ENCODE data around the gene TMEM201.
"Not testable (repeated sequence)": the region's sequence is repeated elsewhere in the genome, so short reads cannot be mapped to it uniquely, and the experiment has no call there.

TMEM201 gene

GRCh38 chr1:9618909-9619679, 30.4 kb downstream of the TMEM201 start:
- no peak for DNase-seq (ENCODE audit: low read depth in 4 of 4, low spot score in 1 of 4)

GRCh38 chr1:9621032-9621431, 32.3 kb downstream of the TMEM201 start:
- DNase-seq (ENCODE audit: low read depth in 4 of 4, low spot score in 1 of 4), result no peak

DNA sequence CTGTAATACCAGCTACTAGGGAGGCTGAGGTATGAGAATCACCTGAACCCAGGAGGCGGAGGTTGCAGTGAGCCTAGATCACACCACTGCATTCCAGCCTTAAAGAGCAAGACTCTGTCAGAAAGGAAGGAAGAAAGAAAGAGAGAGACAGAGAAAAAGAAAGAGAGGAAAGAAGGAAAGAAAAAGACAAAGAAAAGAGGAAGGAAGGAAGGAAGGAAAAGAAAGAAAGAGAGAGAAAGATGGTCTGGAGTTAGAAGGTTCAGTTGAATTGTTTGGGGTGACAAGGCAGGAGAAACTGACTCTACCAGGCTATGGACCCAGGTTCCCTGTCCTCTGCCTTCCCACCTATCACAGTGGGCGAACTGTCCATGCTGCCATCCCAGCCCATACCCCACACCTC, 35.4 kb downstream of the TMEM201 start:
- DNase-seq (ENCODE audit: low read depth in 4 of 4, low spot score in 1 of 4), result no peak

- not testable (repeated sequence) for DNase-seq (ENCODE audit: low read depth in 4 of 4, low spot score in 1 of 4)
Measured at GRCh38 chr1:9625030-9625429, 36.3 kb downstream of the TMEM201 start.

DNA sequence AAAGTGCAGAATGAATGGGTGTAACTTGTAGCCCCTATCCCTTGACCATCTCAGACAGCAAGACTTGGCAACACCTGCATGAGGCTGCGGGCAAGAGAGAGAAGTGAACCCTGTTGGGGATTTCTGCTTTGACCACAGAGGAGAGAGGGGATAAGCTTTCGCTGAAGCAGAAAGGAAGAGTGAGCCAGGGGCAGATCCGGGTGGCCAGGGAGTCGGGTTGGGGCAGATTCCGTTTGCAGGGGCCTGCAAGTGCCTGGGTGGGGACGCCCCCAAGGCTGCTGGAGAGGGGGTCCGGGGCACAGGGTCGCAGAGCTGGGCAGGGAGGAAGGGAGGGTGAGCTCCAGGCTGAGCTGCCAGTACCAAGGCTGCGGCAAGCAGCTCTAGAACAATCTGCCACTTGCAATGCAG, 37.5 kb downstream of the TMEM201 start:
- DNase-seq (ENCODE audit: low read depth in 4 of 4, low spot score in 1 of 4), result no peak

GRCh38 chr1:9628541-9629444, 40.1 kb downstream of the TMEM201 start:
- peak in 2 of 4 experiments; percentile 30 to 65 for DNase-seq (ENCODE audit: low read depth in 4 of 4, low spot score in 1 of 4)

DNA sequence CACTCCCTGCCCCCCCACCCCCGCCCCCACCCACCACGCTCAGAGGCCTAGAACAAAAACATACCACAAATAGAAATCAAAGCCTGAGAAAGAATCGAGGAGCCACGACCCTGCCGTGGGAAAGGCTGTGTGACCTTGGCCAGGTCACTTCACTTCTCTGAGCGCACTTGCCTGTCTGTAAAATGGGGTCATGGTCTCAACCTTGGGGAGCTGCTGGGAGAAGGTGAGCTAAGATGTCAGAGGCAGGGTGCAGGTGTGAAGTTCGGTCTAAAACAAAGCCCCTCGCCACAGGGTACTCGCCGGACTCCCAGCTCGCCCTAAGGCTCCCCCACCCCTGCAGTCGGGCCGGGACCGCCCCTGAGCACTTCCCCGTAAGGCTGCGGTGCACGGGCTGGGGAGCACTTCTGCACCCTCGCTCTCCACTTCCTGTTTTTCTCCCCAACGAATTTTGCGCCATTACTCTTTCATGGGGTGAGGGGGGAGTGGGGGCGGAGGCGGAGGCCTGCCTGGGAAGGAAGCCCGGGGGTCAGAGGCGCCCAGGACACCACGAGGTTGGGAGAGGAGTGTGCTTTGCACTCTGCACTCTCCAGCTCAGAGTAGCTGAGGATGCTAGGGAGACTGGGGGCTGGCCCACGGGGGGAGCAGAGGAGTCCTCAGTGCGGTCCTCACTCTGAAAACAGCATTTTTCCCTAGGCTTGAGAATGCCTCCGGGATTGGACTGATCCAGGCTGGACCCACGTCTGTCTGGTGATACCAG, 40.9 kb downstream of the TMEM201 start:
- peak in 2 of 4 experiments; percentile 60 to 73 for DNase-seq (ENCODE audit: low read depth in 4 of 4, low spot score in 1 of 4)

DNA sequence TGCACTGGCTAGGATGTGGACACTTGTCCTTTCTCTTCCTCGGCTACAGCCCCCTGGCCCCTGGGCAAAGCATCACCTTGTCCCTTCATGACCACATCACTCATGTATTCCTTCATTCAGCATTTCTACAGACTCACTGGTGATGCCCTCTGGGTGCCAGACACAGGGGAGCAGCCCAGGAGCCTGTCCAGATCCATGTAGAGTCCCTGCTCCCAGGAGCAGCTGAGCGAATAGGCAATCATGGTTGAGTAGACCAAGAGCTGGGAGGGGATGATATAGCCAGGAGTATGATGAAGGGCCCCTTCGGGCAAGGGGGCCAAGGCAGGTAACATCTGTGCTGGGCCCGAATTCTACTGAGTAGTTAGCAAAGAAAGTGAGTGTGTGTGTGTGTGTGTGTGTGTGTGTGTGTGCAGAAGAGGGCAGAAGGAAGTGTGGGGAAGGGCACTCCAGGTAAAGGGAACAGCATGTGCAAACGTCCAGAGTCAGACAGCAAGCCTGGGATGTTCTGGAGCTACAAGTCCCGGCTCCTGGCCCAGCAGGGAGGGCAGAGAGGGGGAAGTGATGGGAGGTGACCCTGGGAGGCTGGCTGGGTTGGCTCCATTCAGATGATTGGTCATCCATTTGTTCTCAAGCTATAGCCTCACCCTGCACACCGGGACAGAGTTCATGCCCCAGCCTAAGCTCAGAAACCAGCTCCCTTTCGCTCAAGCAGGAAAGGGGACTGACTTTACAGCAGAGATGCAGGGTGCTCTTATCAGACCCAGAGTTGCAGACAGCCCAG, 41.8 kb downstream of the TMEM201 start:
- DNase-seq (ENCODE audit: low read depth in 4 of 4, low spot score in 1 of 4), result no peak

GRCh38 chr1:9631613-9632012, 42.9 kb downstream of the TMEM201 start:
- DNase-seq (ENCODE audit: low read depth in 4 of 4, low spot score in 1 of 4), result no peak

DNA sequence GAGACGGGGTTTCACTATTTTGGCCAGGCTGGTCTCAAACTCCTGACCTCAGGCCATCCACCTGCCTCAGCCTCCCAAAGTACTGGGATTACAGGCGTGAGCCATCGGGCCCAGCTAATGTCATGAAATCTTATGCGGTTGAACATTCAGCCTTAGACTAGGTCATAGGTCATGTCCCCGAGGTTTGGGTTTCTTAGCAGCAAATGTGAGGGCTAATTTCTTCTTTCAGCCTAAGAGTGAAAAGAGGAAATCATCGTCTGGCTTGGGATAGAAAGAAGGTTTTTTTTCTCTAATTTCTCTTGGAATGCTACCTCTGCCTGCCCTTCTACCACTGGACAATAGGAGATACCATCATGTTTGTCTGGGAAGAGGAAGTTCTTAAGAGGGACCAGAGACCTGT, 44.8 kb downstream of the TMEM201 start:
- no peak for DNase-seq (ENCODE audit: low read depth in 4 of 4, low spot score in 1 of 4)

- DNase-seq (ENCODE audit: low read depth in 4 of 4, low spot score in 1 of 4), result no peak
Measured at GRCh38 chr1:9634582-9634981, 45.9 kb downstream of the TMEM201 start.

- DNase-seq (ENCODE audit: low read depth in 4 of 4, low spot score in 1 of 4), result no peak
Measured at GRCh38 chr1:9639227-9639626, 50.5 kb downstream of the TMEM201 start.

- DNase-seq (ENCODE audit: low read depth in 4 of 4, low spot score in 1 of 4), result no peak
Measured at GRCh38 chr1:9643351-9644256, 54.9 kb downstream of the TMEM201 start.

- no peak for DNase-seq (ENCODE audit: low read depth in 4 of 4, low spot score in 1 of 4)
Measured at GRCh38 chr1:9646037-9646436, 57.3 kb downstream of the TMEM201 start.

DNA sequence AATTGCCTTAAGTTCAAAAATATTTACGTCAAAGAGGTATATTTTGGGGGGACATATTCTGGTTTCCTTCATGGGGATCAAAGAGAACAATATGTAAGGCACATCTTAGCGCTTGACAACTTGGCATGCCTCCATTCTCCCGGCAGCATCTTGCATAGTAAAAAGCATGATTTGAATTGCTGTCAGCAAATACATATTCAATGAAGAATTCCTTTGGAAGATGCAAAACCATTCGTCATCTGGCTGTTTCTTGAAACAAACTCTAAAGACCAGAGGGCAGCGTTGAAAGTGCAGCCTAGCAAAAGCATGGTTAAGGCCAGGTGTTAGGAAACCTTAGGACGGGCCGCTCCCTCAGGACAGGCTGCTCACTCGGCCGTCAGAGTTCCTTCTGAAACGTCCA, 59.5 kb downstream of the TMEM201 start:
- no peak for DNase-seq (ENCODE audit: low read depth in 4 of 4, low spot score in 1 of 4)

GRCh38 chr1:9649769-9650168, 61.1 kb downstream of the TMEM201 start:
- no peak for DNase-seq (ENCODE audit: low read depth in 4 of 4, low spot score in 1 of 4)

- DNase-seq (ENCODE audit: low read depth in 4 of 4, low spot score in 1 of 4), result no peak
Measured at GRCh38 chr1:9651220-9651564, 62.5 kb downstream of the TMEM201 start.

DNA sequence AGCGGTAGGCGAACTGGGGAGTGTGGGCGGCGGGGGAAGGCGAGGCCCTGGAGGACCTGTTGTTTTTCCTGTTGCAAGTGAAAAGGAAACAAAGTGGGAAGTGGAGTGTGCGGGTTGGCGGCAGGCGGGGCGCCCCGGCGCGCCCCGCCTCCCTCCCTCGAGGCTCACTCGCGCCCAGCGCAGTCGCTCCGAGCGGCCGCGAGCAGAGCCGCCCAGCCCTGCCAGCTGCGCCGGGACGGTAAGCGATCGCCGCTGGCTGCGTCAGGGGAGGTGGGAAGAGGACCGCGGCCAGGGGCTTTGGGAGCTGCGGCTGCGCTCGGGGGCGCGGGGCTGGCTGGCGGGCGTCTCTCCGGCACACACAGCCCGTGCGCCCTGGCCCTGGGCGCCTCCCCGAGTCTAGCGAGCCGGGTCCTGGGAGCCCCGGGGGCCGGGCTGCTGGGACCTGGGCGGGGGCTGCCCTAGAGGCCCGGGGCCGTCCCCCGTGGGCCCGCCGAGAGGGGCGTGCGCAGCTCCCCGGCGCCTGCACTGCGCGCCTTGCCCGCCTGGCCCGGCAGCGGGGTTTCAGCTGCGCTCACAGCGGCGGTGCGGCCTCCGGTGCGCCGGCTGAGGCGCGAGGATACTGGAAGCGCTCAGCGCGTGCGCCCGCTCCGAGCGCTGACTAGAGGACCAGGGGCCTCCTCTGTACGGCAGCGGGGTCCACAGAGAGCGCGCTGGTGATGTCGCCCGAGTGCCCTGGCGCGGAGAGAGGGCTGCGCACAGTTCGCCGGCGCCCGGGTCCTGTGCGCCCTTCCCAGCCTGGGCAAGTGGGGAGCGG, 63.1 kb downstream of the TMEM201 start, which contains the start of gene PIK3CD:
PIK3CD (plus strand) TSS at position 167 of the 814 bp plus-strand sequence. CDS start 58,725 bp downstream, outside the sequence.
- peak in 1 of 4 experiments; percentile 33 for DNase-seq (ENCODE audit: low read depth in 4 of 4, low spot score in 1 of 4)

Data from stimulated activated CD4-positive, alpha-beta T cell treated with anti-CD3 and anti-CD28 coated beads, Interleukin-1b, Interleukin-23, amount 100 ng/mL, for 24 hours (primary cell).